DOHH2 (cell line): ENCODE measurements around the gene PTH.
A peak's percentile ranks its signal among the peaks of the same experiment; 100 is the strongest.

ENCODE experiments used
- H3F3A ChIP-seq: fragments of 200-600 bp; sonication (generic), shearing (Covaris generic); 2 replicates; pipeline ENCODE4 v1.6.0; 2016; ENCODE audit warnings: antibody characterized with exemption, mild to moderate bottlenecking; ENCODE audit not compliant: control insufficient read depth, insufficient read depth
- H3K27ac ChIP-seq: fragments of 200-600 bp; sonication (generic); 2 replicates; pipeline ENCODE4 v1.5.1; 2014; ENCODE audit warnings: low read depth, mild to moderate bottlenecking, low read length, moderate library complexity
- H3K27me3 ChIP-seq: fragments of 200-600 bp; sonication (generic); 2 replicates; pipeline ENCODE4 v1.6.1; 2014; ENCODE audit warnings: mild to moderate bottlenecking, low read length, mixed read lengths; ENCODE audit not compliant: control insufficient read depth
- H3K36me3 ChIP-seq: fragments of 200-600 bp; sonication (generic); 2 replicates; pipeline ENCODE4 v1.6.1; 2014; ENCODE audit warnings: mild to moderate bottlenecking, low read length, moderate library complexity, mixed read lengths; ENCODE audit not compliant: control insufficient read depth
- H3K4me1 ChIP-seq: fragments of 200-600 bp; sonication (generic); 2 replicates; pipeline ENCODE4 v1.6.1; 2014; ENCODE audit warnings: mild to moderate bottlenecking, low read length, mixed read lengths; ENCODE audit not compliant: control insufficient read depth
- H3K4me2 ChIP-seq: fragments of 200-600 bp; sonication (generic); 2 replicates; pipeline ENCODE4 v1.6.0; 2014; ENCODE audit warnings: mild to moderate bottlenecking, low read length, moderate library complexity
- H3K4me3 ChIP-seq: fragments of 200-600 bp; sonication (generic); 2 replicates; pipeline ENCODE4 v1.5.1; 2014; ENCODE audit warnings: mild to moderate bottlenecking, low read length, mixed read lengths
- H3K79me2 ChIP-seq: fragments of 200-600 bp; sonication (generic); 2 replicates; pipeline ENCODE4 v1.6.1; 2014; ENCODE audit warnings: mild to moderate bottlenecking, low read length, mixed read lengths; ENCODE audit not compliant: control insufficient read depth
- H3K9me2 ChIP-seq: fragments of 200-600 bp; sonication (generic); replicated peaks from 2 replicates; pipeline ENCODE4 v1.6.1; 2014; ENCODE audit warnings: mild to moderate bottlenecking, low read length, mixed read lengths; ENCODE audit not compliant: control insufficient read depth
- H3K9me3 ChIP-seq: fragments of 200-600 bp; sonication (generic); 2 replicates; pipeline ENCODE4 v1.6.1; 2014; ENCODE audit warnings: antibody characterized with exemption, low read length, mixed read lengths; ENCODE audit not compliant: control insufficient read depth, insufficient read depth
- H4K20me1 ChIP-seq: fragments of 200-600 bp; sonication (generic); 2 replicates; pipeline ENCODE4 v1.6.0; 2014; ENCODE audit warnings: low read depth, mild to moderate bottlenecking, antibody characterized with exemption, low read length, moderate library complexity; ENCODE audit not compliant: control insufficient read depth, insufficient read depth
- CTCF ChIP-seq: fragments of 200-600 bp; sonication (generic); IDR thresholded peaks from one replicate; pipeline ENCODE4 v1.5.1; 2014; ENCODE audit warnings: antibody characterized with exemption, mild to moderate bottlenecking, low read depth, low read length; ENCODE audit not compliant: poor library complexity, severe bottlenecking
- EZH2phosphoT487 ChIP-seq: fragments of 200-600 bp; sonication (generic); IDR thresholded peaks from 2 replicates; pipeline ENCODE4 v1.6.1; 2017; ENCODE audit warnings: borderline replicate concordance, mild to moderate bottlenecking, antibody characterized with exemption, low read length, moderate library complexity, mixed read lengths

The PTH gene

GRCh38 chr11:13461291-13461690, 34.5 kb downstream of the PTH start:
- Histone ChIP-seq H3K9me3 (no peaks in the 10 kb centered on the region), H3K27me3 (no peaks in the 10 kb centered on the region), H3K79me2 (peaks cover 69% of the 10 kb centered on the region), H3K9me2 (no peaks in the 10 kb centered on the region), H3K36me3 (peaks cover 11% of the 10 kb centered on the region), H3K27ac (no peak overlapping the region), H3F3A (peaks cover 2% of the 10 kb centered on the region; the same call in 1 of the 2 replicates), H3K4me2 (peak overlapping the region; percentile 85; the same call in 1 of the 2 replicates), H3K4me3 (no peak overlapping the region), H4K20me1 (no peaks in the 10 kb centered on the region), H3K4me1 (peaks cover 23% of the 10 kb centered on the region)
- TF ChIP-seq EZH2phosphoT487 (no peak), CTCF (no peak)

- Histone ChIP-seq H3K27ac (no peak overlapping the region), H3K9me3 (no peaks in the 10 kb centered on the region), H3K4me2 (no peak overlapping the region)
Measured at GRCh38 chr11:13450832-13451397, 44.9 kb downstream of the PTH start.

GRCh38 chr11:13449522-13449921, 46.3 kb downstream of the PTH start:
- Histone ChIP-seq H3K9me3 (no peaks in the 10 kb centered on the region), H3F3A (no peaks in the 10 kb centered on the region), H3K36me3 (peaks cover 3% of the 10 kb centered on the region; the same call in 1 of the 2 replicates), H3K4me3 (no peak overlapping the region), H4K20me1 (no peaks in the 10 kb centered on the region), H3K79me2 (peaks cover 79% of the 10 kb centered on the region), H3K27me3 (no peaks in the 10 kb centered on the region), H3K9me2 (no peaks in the 10 kb centered on the region), H3K4me2 (no peak overlapping the region), H3K4me1 (peaks cover 10% of the 10 kb centered on the region), H3K27ac (no peak overlapping the region)
- TF ChIP-seq EZH2phosphoT487 (no peak), CTCF (no peak)

More at GRCh38 chr11:13450832-13451397, 44.9 kb downstream of the PTH start:
- Histone ChIP-seq H3K9me2 (no peaks in the 10 kb centered on the region), H3K36me3 (peaks cover 3% of the 10 kb centered on the region; the same call in 1 of the 2 replicates), H3K79me2 (peaks cover 83% of the 10 kb centered on the region), H4K20me1 (no peaks in the 10 kb centered on the region), H3K4me1 (peaks cover 10% of the 10 kb centered on the region), H3K4me3 (no peak overlapping the region), H3F3A (no peaks in the 10 kb centered on the region), H3K27me3 (no peaks in the 10 kb centered on the region)
- TF ChIP-seq EZH2phosphoT487 (no peak), CTCF (no peak)
